AG08396 (cell line): Measurements from ENCODE around the gene PIP4K2A.
"Not testable (repeated sequence)": the region's sequence is repeated elsewhere in the genome, so short reads cannot be mapped to it uniquely, and the experiment has no call there.

Source experiments
- DNase-seq: peaks from one replicate; pipeline ENCODE4 v3.0.0; 2012; ENCODE audit warnings: low spot score, mixed read lengths

PIP4K2A gene

GRCh38 chr10:22554461-22555182 lies 159.8 kb downstream of the PIP4K2A start:
- DNase-seq = peak; percentile 62

- no peak for DNase-seq
These were observed 160.9 kb downstream of the PIP4K2A start for GRCh38 chr10:22553452-22553995.

- no peak for DNase-seq
These were observed 161.4 kb downstream of the PIP4K2A start for GRCh38 chr10:22552888-22553378.

GRCh38 chr10:22551681-22552365 lies 162.6 kb downstream of the PIP4K2A start:
- DNase-seq = no peak

GRCh38 chr10:22550732-22551131 lies 163.6 kb downstream of the PIP4K2A start:
- peak; percentile 21 for DNase-seq

- no peak for DNase-seq
These were observed 166.0 kb downstream of the PIP4K2A start for GRCh38 chr10:22548344-22548743.

GRCh38 chr10:22545643-22546042 lies 168.7 kb downstream of the PIP4K2A start:
- no peak for DNase-seq

GRCh38 chr10:22544325-22545068 lies 169.9 kb downstream of the PIP4K2A start:
- DNase-seq = no peak

- DNase-seq = no peak
These were observed 171.6 kb downstream of the PIP4K2A start for GRCh38 chr10:22542773-22543172.

GRCh38 chr10:22541900-22542299 lies 172.5 kb downstream of the PIP4K2A start:
- DNase-seq = no peak

- DNase-seq = no peak
These were observed 174.6 kb downstream of the PIP4K2A start for GRCh38 chr10:22539579-22540298.

GRCh38 chr10:22537810-22538209 lies 176.6 kb downstream of the PIP4K2A start:
- DNase-seq = no peak

GRCh38 chr10:22536620-22537019 lies 177.8 kb downstream of the PIP4K2A start:
- DNase-seq = no peak

GRCh38 chr10:22534849-22535604 lies 179.4 kb downstream of the PIP4K2A start:
- DNase-seq = no peak

GRCh38 chr10:22531441-22531840 lies 182.9 kb downstream of the PIP4K2A start:
- no peak for DNase-seq

GRCh38 chr10:22531008-22531407 lies 183.4 kb downstream of the PIP4K2A start:
- DNase-seq = no peak

- no peak for DNase-seq
These were observed 186.9 kb downstream of the PIP4K2A start for GRCh38 chr10:22527520-22527919.

- not testable (repeated sequence) for DNase-seq
These were observed 190.0 kb downstream of the PIP4K2A start for GRCh38 chr10:22524333-22524732.

- not testable (repeated sequence) for DNase-seq
These were observed 193.7 kb downstream of the PIP4K2A start for GRCh38 chr10:22520645-22521044.

- no peak for DNase-seq
These were observed 196.1 kb downstream of the PIP4K2A start for GRCh38 chr10:22518167-22518724.

- DNase-seq = no peak
These were observed 199.4 kb downstream of the PIP4K2A start for GRCh38 chr10:22515009-22515408.
